Ovary (tissue), 9 donors: ENCODE results near the gene ATP6V1F. TPM values are rescaled to one million over a fixed set of nuclear protein-coding genes. Genes with fewer than 3 reads are reported as not detected.

ENCODE experiments used
- DNase-seq, 5 donors: peaks; one replicate each; pipeline ENCODE4 v3.0.0-alpha.2; 2019 to 2020
- H3K27ac ChIP-seq, 2 donors: fragments of 200-600 bp; one replicate each; pipeline versions ENCODE4 v1.5.1 to v1.8.0; 2019 to 2022
- H3K27me3 ChIP-seq: fragments of 200-600 bp; one replicate; pipeline ENCODE4 v1.8.0; 2022
- H3K36me3 ChIP-seq: fragments of 200-600 bp; sonication (generic); one replicate; pipeline ENCODE4 v1.5.1; 2019
- H3K4me1 ChIP-seq: one replicate; pipeline ENCODE4 v1.8.1; 2013; ENCODE audit warnings: mild to moderate bottlenecking, moderate library complexity; ENCODE audit not compliant: insufficient read depth
- H3K4me3 ChIP-seq: fragments of 200-600 bp; sonication (generic); one replicate; pipeline ENCODE4 v1.5.1; 2017
- H3K9me3 ChIP-seq, 2 donors: fragments of 200-600 bp in 1 of 2; sonication (generic) in 1 of 2; one replicate each; pipeline versions ENCODE4 v1.5.1 to v1.8.1; 2013 to 2019; ENCODE audit warnings: mild to moderate bottlenecking in 1 of 2, moderate library complexity in 1 of 2
- EP300 ChIP-seq: sonication (generic); formaldehyde crosslinking; IDR thresholded peaks from one replicate; pipeline ENCODE4 v1.6.1; 2017; ENCODE audit warnings: antibody characterized with exemption
- POLR2A ChIP-seq: fragments of 450-650 bp; IDR thresholded peaks from one replicate; pipeline ENCODE4 v1.6.1; 2017; ENCODE audit warnings: antibody characterized with exemption, mild to moderate bottlenecking, moderate library complexity
- WGBS, 3 donors: extraction: QIAGEN DNeasy Blood & Tissue Kit in 1 of 3; methylation state at CpG; one replicate each; pipeline versions ENCODE4 v1.1.5 to v1.1.7; 2013 to 2017; 5-methylcytosine and 5-hydroxymethylcytosine counted together
- intact Hi-C, 4 donors: fragments of 100-400 bp; cut with DNase I; formaldehyde crosslinking; loops; one replicate each; pipeline versions ENCODE4 v1.11.0 to v1.15.1; 2022 to 2023
- polyA plus RNA-seq, 2 donors: library from polyadenylated mRNA; stranded (reverse); fragments of 200-250 nt in 1 of 2; fragments of 350-450 nt in 1 of 2; fragmentation: Illumina TruSeq in 1 of 2; extraction: RNeasy Lipid Tissue Mini Kit (QIAGEN cat#74804) in 1 of 2; gene quantifications; one replicate each; pipeline ENCODE4 v1.2.3, GENCODE V29; 2013 to 2014
- total RNA-seq, 7 donors: library from RNA; depleted of rRNA in 2 of 7; stranded (reverse); fragments of >200 nt in 2 of 7; fragmentation: NEBNext Ultra II Directional in 3 of 7; extraction: Animal tissue kit (Norgen Biotek cat#: 25700) in 3 of 7; gene quantifications; one replicate each; pipeline versions ENCODE4 v1.1.0 to v1.2.4, GENCODE V29; 2016 to 2023
- TF ChIP-seq, protein P1 (sequence below), 3 donors: fragments of 450-650 bp in 2 of 3; fragments of 200-600 bp in 1 of 3; IDR thresholded peaks; one replicate each; pipeline versions ENCODE4 v1.5.1 to v1.8.0; 2016 to 2022; ENCODE audit warnings: antibody characterized with exemption in 3 of 3, mild to moderate bottlenecking in 1 of 3
- donor health status: DM: no; HTN: no; CAD: no; lungs with moderate emphysema.
- donor health status: DM: no; HTN: no; CAD: no.
- donor health status: Bipolar disorder and iron deficiency.
- donor health status: DM: yes; HTN: yes; CAD: no.
- donor health status: DM: no; HTN: no; CAD: no.
- donor health status: DM: yes; HTN: yes; CAD: no.

The ATP6V1F gene
- total and polyA plus RNA-seq, 9 donors = 57.3 to 128 (median 85.4) TPM

GRCh38 chr7:128915271-128915819, 52.7 kb downstream of the ATP6V1F start:
- WGBS, 3 donors = 1 to 7% (median 2%) methylated on average over 27 to 34 of the region's 34 CpGs
- no peak for DNase-seq
- Histone ChIP-seq H3K27ac (no peak overlapping the region), H3K4me3 (no peak overlapping the region), H3K36me3 (no peaks in the 10 kb centered on the region), H3K27me3 (no peaks in the 10 kb centered on the region), H3K4me1 (no peaks in the 10 kb centered on the region), H3K9me3 (no peaks in the 10 kb centered on the region)
- TF ChIP-seq POLR2A (no peak), EP300 (no peak)
- TF ChIP-seq, protein P1, sequence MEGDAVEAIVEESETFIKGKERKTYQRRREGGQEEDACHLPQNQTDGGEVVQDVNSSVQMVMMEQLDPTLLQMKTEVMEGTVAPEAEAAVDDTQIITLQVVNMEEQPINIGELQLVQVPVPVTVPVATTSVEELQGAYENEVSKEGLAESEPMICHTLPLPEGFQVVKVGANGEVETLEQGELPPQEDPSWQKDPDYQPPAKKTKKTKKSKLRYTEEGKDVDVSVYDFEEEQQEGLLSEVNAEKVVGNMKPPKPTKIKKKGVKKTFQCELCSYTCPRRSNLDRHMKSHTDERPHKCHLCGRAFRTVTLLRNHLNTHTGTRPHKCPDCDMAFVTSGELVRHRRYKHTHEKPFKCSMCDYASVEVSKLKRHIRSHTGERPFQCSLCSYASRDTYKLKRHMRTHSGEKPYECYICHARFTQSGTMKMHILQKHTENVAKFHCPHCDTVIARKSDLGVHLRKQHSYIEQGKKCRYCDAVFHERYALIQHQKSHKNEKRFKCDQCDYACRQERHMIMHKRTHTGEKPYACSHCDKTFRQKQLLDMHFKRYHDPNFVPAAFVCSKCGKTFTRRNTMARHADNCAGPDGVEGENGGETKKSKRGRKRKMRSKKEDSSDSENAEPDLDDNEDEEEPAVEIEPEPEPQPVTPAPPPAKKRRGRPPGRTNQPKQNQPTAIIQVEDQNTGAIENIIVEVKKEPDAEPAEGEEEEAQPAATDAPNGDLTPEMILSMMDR (IDR thresholded peaks at IDR 0.05) = no peak
- intact Hi-C loops = no loop called here

Other genes with a start within 250 kb of the ATP6V1F start
- gene GARIN1A, start 190.6 kb upstream of the ATP6V1F start, total RNA-seq = 1 to 10 TPM in 6 of 7 donors, under 1 TPM in 1; 0.36 to 4.0 (median 1.6) TPM
- gene GARIN1A, start 190.6 kb upstream of the ATP6V1F start, polyA plus RNA-seq = 1 to 10 TPM in 1 of 2 donors, under 1 TPM in 1; 0.59 to 1.3 TPM
- 100 to 1,000 TPM in 2 of 7 donors, 10 to 100 TPM in 5; 48.9 to 110 (median 71.0) TPM for gene CALU, start 123.5 kb upstream of the ATP6V1F start, total RNA-seq
- gene CALU, start 123.5 kb upstream of the ATP6V1F start, polyA plus RNA-seq = 100 to 1,000 TPM in 1 of 2 donors, 10 to 100 TPM in 1; 38.9 to 187 TPM
- gene OPN1SW, start 87.1 kb upstream of the ATP6V1F start, total RNA-seq = not detected
- not detected for gene OPN1SW, start 87.1 kb upstream of the ATP6V1F start, polyA plus RNA-seq
- gene CCDC136, start 70.9 kb upstream of the ATP6V1F start, total RNA-seq = 10 to 100 TPM in 1 of 7 donors, 1 to 10 TPM in 6; 2.4 to 14.0 (median 5.9) TPM
- 1 to 10 TPM; 3.4 to 4.4 TPM for gene CCDC136, start 70.9 kb upstream of the ATP6V1F start, polyA plus RNA-seq
- gene FLNC, start 32.5 kb upstream of the ATP6V1F start, total RNA-seq = 10 to 100 TPM in 6 of 7 donors, 1 to 10 TPM in 1; 8.0 to 51.2 (median 17.3) TPM
- 1 to 10 TPM; 6.5 to 6.8 TPM for gene FLNC, start 32.5 kb upstream of the ATP6V1F start, polyA plus RNA-seq
- 1 to 10 TPM in 1 of 7 donors, under 1 TPM in 3, not detected in 3; 0.15 to 1.8 (median 0.21) TPM for gene KCP, start 47.9 kb downstream of the ATP6V1F start, total RNA-seq
- gene KCP, start 47.9 kb downstream of the ATP6V1F start, polyA plus RNA-seq = under 1 TPM in 1 of 2 donors, not detected in 1; 0.05 TPM
- 1 to 10 TPM; 2.2 to 6.5 (median 3.1) TPM for gene IRF5, start 75.1 kb downstream of the ATP6V1F start, total RNA-seq
- 1 to 10 TPM; 2.1 to 2.2 TPM for gene IRF5, start 75.1 kb downstream of the ATP6V1F start, polyA plus RNA-seq
- 10 to 100 TPM; 22.9 to 35.4 (median 30.9) TPM for gene TNPO3, start 192.3 kb downstream of the ATP6V1F start, total RNA-seq
- gene TNPO3, start 192.3 kb downstream of the ATP6V1F start, polyA plus RNA-seq = 10 to 100 TPM; 18.6 to 40.1 TPM